ENCODE data around the gene ADAMTSL2. TPM values are rescaled to one million over a fixed set of nuclear protein-coding genes. Genes with fewer than 3 reads are reported as not detected.

Gene ADAMTSL2
- polyA plus RNA-seq, 4 donors = 1.7 to 38.7 (median 2.5) TPM

DNA sequence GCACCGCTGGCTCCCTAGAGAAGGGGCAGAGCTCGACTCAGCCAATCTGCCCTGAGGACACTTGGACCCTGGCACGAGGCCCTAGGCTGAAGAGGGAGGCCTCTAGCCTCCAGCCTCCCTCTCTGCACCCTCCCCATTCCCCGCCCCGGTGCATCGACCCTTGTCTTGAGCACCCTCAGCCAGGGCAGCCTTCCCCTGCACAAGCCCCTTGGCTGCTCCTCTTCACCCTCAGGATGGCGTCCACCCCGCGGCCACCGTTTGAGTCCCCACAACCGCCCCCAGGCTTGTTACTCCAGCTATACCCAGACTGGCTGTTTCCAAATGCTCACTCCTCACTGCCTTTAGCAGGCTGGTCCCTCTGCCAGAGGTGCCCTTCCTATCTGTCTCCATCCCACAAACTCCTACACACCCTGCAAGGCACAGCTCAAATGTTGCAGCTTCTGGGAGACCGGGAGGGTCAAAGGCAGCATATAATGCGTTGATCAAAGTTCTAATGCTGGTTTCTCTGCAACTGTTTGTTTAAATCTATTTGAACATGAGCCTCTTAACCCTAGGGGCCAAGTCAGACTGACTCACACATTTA is 81.2 kb downstream of the ADAMTSL2 start:
- no peak for DNase-seq (ENCODE audit: low read depth in 4 of 4, low spot score in 3 of 4)

DNA sequence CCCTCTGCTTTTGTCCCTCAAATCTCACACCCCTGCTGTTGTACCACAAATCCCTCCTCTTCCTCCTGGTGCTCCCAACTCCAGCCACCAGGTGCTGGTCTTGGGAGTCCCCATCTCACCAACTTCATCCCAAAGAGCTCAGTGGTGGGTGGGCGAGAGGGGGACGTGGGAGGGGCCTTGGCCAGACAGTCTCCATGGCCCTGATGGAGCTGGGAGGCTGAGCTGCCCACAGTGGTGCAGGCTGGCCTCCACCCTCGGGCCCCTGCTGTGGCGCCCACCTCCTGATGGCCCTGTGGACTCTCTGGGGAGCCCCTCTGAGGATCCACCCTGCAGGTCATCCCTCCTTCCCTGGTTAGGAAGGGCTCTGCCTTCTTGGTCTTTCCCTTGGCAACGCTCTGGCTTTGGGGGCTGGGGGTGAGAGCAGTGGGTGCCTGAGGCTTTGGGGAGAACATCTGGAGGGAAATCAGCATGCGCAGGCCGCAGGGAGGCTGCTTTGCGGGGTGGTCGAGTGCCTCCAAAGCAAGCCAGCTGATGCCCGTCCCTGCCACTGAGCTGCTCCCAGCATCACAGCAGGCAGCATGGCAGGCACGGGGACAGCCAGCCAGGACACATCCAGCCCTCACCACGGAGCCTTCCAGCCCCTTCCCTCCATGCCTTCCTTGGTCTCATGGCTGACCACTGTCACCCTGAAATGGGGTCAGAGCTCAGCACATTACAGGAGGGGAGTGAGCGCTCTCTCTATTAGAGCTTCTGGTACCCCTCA is 82.3 kb downstream of the ADAMTSL2 start:
- DNase-seq (ENCODE audit: low read depth in 4 of 4, low spot score in 3 of 4) = no peak

DNA sequence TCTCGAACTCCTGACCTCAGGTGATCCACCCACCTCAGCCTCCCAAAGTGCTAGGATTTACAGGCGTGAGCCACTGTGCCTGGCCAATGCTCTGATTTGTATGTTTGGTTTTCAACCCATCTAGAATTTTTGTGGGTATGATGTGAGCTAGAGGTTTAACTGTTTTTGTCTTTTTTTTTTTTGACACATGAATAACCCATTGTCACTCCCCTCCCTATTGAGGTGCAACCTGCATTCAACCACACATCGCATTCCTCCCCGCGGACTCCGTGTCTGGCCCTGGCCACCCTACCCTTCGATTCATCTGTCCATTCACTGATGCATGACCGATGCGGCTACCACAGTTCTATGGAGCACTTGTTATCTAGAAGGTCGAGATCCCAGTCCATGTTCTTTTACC is 84.2 kb downstream of the ADAMTSL2 start:
- no peak for DNase-seq (ENCODE audit: low read depth in 4 of 4, low spot score in 3 of 4)

DNA sequence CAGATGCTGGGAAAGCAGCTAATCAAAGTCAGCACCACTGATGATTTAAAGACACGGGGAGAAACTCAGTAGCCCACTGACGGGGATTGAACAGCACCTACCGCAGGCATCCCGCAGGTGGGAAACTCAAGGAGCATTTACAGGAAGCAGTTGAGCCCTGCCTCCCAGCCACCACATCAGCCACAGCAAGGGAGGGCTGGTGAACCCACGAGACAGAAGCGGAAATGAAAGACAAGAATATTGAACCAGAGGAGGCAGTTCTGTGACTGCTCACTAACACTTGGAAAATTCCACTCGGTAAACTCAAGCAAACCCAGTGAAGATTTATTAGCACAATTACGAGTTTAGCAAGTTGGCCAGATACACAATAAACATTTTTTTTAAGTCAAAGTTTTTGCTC is 85.3 kb downstream of the ADAMTSL2 start:
- DNase-seq (ENCODE audit: low read depth in 4 of 4, low spot score in 3 of 4) = no peak

DNA sequence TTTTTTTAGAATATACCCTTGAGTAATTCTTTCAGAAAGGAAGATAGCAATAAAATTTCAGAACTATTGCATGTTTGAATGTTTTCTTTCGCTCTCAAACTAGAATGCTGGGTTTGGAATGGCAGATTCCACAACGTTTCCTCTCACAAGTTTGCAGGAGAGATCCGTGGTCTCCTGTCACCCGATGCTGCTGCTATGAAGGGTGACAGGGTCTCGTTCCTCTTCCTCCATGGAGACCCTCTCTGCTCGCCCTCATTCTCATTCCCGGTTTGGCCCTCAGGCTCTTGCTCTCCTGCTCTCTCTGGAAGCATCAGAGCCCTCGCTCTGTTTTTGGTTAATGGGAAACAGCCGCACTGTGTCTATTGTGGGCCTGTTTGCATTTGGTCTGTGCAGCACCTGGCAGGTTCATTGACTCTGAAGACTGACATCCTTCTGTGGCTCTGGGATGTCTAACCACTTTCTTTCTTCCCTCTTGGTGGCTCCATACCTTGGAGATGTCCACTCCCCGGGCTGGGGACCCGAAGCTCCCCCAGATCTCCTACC is 87.3 kb downstream of the ADAMTSL2 start:
- DNase-seq (ENCODE audit: low read depth in 4 of 4, low spot score in 3 of 4) = no peak

DNA sequence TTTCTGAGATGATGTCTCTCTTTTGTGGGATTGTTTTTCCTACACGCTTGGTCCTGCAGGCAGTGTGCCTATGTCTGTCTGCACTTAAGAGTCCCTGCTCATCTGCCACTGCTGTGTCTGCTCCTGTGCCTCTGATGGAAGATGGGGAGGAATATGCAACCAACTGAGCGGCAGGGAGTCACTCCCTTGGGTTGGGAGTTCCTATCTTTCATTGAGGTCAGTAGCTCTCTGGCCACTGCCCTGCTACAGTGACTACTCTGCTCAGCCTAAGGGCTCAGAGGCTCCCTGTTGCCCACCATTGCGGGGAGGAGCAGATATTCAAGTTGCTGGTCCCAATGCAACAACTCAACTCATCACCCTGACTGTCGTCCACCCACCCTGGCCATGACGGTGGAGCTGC is 88.1 kb downstream of the ADAMTSL2 start:
- no peak for DNase-seq (ENCODE audit: low read depth in 4 of 4, low spot score in 3 of 4)

Other genes starting within 250 kb of the ADAMTSL2 start
- 10 to 100 TPM; 21.1 to 36.9 (median 26.7) TPM for gene SURF6, start 198.5 kb upstream of the ADAMTSL2 start, polyA plus RNA-seq (ENCODE audit: insufficient read length in 4 of 4)
- 10 to 100 TPM; 24.2 to 29.9 (median 24.8) TPM for gene MED22, start 186.6 kb upstream of the ADAMTSL2 start, polyA plus RNA-seq (ENCODE audit: insufficient read length in 4 of 4)
- gene RPL7A, start 186.5 kb upstream of the ADAMTSL2 start, polyA plus RNA-seq (ENCODE audit: insufficient read length in 4 of 4) = 1,000 to 10,000 TPM; 2,222 to 2,557 (median 2,398) TPM
- 10 to 100 TPM; 22.0 to 50.5 (median 38.9) TPM for gene SURF1, start 178.2 kb upstream of the ADAMTSL2 start, polyA plus RNA-seq (ENCODE audit: insufficient read length in 4 of 4)
- gene SURF2, start 178.2 kb upstream of the ADAMTSL2 start, polyA plus RNA-seq (ENCODE audit: insufficient read length in 4 of 4) = 10 to 100 TPM; 12.4 to 25.6 (median 20.9) TPM
- 100 to 1,000 TPM; 159 to 184 (median 178) TPM for gene SURF4, start 158.6 kb upstream of the ADAMTSL2 start, polyA plus RNA-seq (ENCODE audit: insufficient read length in 4 of 4)
- gene STKLD1, start 158.3 kb upstream of the ADAMTSL2 start, polyA plus RNA-seq (ENCODE audit: insufficient read length in 4 of 4) = 1 to 10 TPM; 2.9 to 6.7 (median 4.5) TPM
- gene REXO4, start 116.7 kb upstream of the ADAMTSL2 start, polyA plus RNA-seq (ENCODE audit: insufficient read length in 4 of 4) = 10 to 100 TPM; 23.2 to 30.3 (median 27.7) TPM
- 10 to 100 TPM in 1 of 4 donors, 1 to 10 TPM in 3; 7.1 to 14.0 (median 7.6) TPM for gene ADAMTS13, start 112.3 kb upstream of the ADAMTSL2 start, polyA plus RNA-seq (ENCODE audit: insufficient read length in 4 of 4)
- gene CACFD1, start 74.7 kb upstream of the ADAMTSL2 start, polyA plus RNA-seq (ENCODE audit: insufficient read length in 4 of 4) = 10 to 100 TPM; 16.6 to 36.6 (median 28.5) TPM
- 1 to 10 TPM in 3 of 4 donors, under 1 TPM in 1; 0.76 to 1.8 (median 1.5) TPM for gene SLC2A6, start 55.6 kb upstream of the ADAMTSL2 start, polyA plus RNA-seq (ENCODE audit: insufficient read length in 4 of 4)
- under 1 TPM in 1 of 4 donors, not detected in 3; 0.22 TPM for gene MYMK, start 9.7 kb upstream of the ADAMTSL2 start, polyA plus RNA-seq (ENCODE audit: insufficient read length in 4 of 4)
- gene FAM163B, start 74.7 kb downstream of the ADAMTSL2 start, polyA plus RNA-seq (ENCODE audit: insufficient read length in 4 of 4) = under 1 TPM in 2 of 4 donors, not detected in 2; 0.19 to 0.42 TPM
- 1 to 10 TPM in 3 of 4 donors, under 1 TPM in 1; 0.77 to 2.3 (median 1.7) TPM for gene DBH, start 101.7 kb downstream of the ADAMTSL2 start, polyA plus RNA-seq (ENCODE audit: insufficient read length in 4 of 4)
- 10 to 100 TPM in 3 of 4 donors, 1 to 10 TPM in 1; 7.4 to 12.6 (median 10.2) TPM for gene SARDH, start 203.6 kb downstream of the ADAMTSL2 start, polyA plus RNA-seq (ENCODE audit: insufficient read length in 4 of 4)

All from left renal pelvis (tissue), 4 donors.